ENCODE data around the gene SNRK.

DNA sequence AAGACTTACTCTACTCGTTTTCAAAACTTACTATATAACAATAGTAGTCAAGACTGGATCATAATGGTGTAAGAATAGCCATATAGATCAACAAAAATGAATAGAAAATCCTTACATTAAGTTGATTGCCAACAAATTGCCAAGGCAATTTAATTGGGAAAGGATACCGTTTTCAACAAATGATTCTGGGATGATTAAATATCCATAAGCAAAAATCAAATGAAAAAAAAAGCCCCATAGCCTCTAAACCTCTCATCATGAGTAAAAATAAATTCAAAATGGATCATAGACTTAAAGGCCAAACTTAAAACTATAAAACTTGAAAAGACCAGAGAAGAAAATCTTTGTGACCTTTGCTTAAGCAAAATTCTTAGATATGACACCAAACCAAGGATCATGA is 5.3 kb upstream of the SNRK start:
- TF ChIP-seq POLR2AphosphoS5 (IDR thresholded peaks at IDR 0.05; ENCODE audit: low read depth, low read length) (no peak), TAF1 (IDR thresholded peaks at IDR 0.05; ENCODE audit: borderline replicate concordance, insufficient read depth, low read length) (no peak), SIN3A (IDR thresholded peaks at IDR 0.05; ENCODE audit: borderline replicate concordance, insufficient read depth, low read length) (no peak)
- TF ChIP-seq, protein P1, sequence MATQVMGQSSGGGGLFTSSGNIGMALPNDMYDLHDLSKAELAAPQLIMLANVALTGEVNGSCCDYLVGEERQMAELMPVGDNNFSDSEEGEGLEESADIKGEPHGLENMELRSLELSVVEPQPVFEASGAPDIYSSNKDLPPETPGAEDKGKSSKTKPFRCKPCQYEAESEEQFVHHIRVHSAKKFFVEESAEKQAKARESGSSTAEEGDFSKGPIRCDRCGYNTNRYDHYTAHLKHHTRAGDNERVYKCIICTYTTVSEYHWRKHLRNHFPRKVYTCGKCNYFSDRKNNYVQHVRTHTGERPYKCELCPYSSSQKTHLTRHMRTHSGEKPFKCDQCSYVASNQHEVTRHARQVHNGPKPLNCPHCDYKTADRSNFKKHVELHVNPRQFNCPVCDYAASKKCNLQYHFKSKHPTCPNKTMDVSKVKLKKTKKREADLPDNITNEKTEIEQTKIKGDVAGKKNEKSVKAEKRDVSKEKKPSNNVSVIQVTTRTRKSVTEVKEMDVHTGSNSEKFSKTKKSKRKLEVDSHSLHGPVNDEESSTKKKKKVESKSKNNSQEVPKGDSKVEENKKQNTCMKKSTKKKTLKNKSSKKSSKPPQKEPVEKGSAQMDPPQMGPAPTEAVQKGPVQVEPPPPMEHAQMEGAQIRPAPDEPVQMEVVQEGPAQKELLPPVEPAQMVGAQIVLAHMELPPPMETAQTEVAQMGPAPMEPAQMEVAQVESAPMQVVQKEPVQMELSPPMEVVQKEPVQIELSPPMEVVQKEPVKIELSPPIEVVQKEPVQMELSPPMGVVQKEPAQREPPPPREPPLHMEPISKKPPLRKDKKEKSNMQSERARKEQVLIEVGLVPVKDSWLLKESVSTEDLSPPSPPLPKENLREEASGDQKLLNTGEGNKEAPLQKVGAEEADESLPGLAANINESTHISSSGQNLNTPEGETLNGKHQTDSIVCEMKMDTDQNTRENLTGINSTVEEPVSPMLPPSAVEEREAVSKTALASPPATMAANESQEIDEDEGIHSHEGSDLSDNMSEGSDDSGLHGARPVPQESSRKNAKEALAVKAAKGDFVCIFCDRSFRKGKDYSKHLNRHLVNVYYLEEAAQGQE (IDR thresholded peaks at IDR 0.05; ENCODE audit: insufficient read depth in 1 of 2, low read depth in 2 of 2, low read length in 2 of 2): no peak

Data from PFSK-1 (cell line).